HepG2 (cell line): ENCODE measurements around the gene ARHGEF38. TPM values are rescaled to one million over a fixed set of nuclear protein-coding genes. Genes with fewer than 3 reads are reported as not detected.

Experiments
- KLF11 ChIP-seq: IDR thresholded peaks from 2 replicates; pipeline ENCODE4 v1.6.1; 2016; ENCODE audit warnings: missing compliant biosample characterization
- NAIF1 ChIP-seq: sonication (generic); formaldehyde crosslinking; IDR thresholded peaks from 2 replicates; pipeline ENCODE4 v1.5.0; 2020; ENCODE audit warnings: mild to moderate bottlenecking, missing genetic modification reagents, borderline replicate concordance
- REST ChIP-seq, 2 experiments: IDR thresholded peaks; 2 replicates each; pipeline ENCODE4 v1.6.1; 2011 to 2012; ENCODE audit warnings: low read length in 2 of 2, borderline replicate concordance in 1 of 2, low read depth in 1 of 2, mild to moderate bottlenecking in 1 of 2, moderate library complexity in 1 of 2
- ZBED4 ChIP-seq: sonication (generic); formaldehyde crosslinking; IDR thresholded peaks from 2 replicates; pipeline ENCODE4 v1.4.0; 2020; ENCODE audit warnings: missing genetic modification reagents, borderline replicate concordance
- ZBTB26 ChIP-seq: IDR thresholded peaks from 2 replicates; pipeline ENCODE4 v1.6.1; 2016; ENCODE audit warnings: missing compliant biosample characterization, missing genetic modification reagents, borderline replicate concordance
- ZNF326 ChIP-seq: sonication (generic); formaldehyde crosslinking; IDR thresholded peaks from 2 replicates; pipeline ENCODE4 v1.4.0; 2020; ENCODE audit warnings: missing genetic modification reagents, borderline replicate concordance
- ZNF431 ChIP-seq: sonication (generic); formaldehyde crosslinking; IDR thresholded peaks from 2 replicates; pipeline ENCODE4 v1.9.0; 2022; ENCODE audit warnings: missing genetic modification reagents, low read depth, mild to moderate bottlenecking, borderline replicate concordance
- ZNF503 ChIP-seq: sonication (generic); formaldehyde crosslinking; IDR thresholded peaks from 2 replicates; pipeline ENCODE4 v1.4.0; 2020; ENCODE audit warnings: missing genetic modification reagents
- ZNF558 ChIP-seq: sonication (generic); formaldehyde crosslinking; IDR thresholded peaks from 2 replicates; pipeline ENCODE4 v1.9.0; 2022; ENCODE audit warnings: mild to moderate bottlenecking, missing genetic modification reagents, borderline replicate concordance
- ZNF607 ChIP-seq: sonication (generic); formaldehyde crosslinking; IDR thresholded peaks from 2 replicates; pipeline ENCODE4 v1.5.1; 2020; ENCODE audit warnings: missing genetic modification reagents, mild to moderate bottlenecking, borderline replicate concordance
- ZNF629 ChIP-seq: sonication (generic); formaldehyde crosslinking; conservative IDR thresholded peaks from 2 replicates; pipeline ENCODE4 v1.5.0; 2020; ENCODE audit warnings: missing genetic modification reagents
- ZNF879 ChIP-seq: sonication (generic); formaldehyde crosslinking; IDR thresholded peaks from 2 replicates; pipeline ENCODE4 v1.8.1; 2023; ENCODE audit warnings: missing genetic modification reagents
- polyA plus RNA-seq, 8 experiments: library from polyadenylated mRNA; depleted of rRNA in 3 of 8; stranded (reverse) in 7 of 8; unstranded in 1 of 8; fragments of >200 nt; fragmentation: Illumina TruSeq in 4 of 8; extraction: Trizol in 4 of 8; gene quantifications; 2 replicates each; pipeline versions ENCODE4 v1.2.1 to v1.2.3, GENCODE V29; 2011 to 2016; ENCODE audit warnings: low read depth in 4 of 8, missing spikeins in 1 of 8, mixed read lengths in 1 of 8; ENCODE audit not compliant: insufficient read depth in 1 of 8
- total RNA-seq, 5 experiments: library from RNA; depleted of rRNA; stranded (reverse); fragments of >200 nt; fragmentation: Illumina TruSeq; extraction: Trizol; gene quantifications; 2 replicates each; pipeline ENCODE4 v1.2.3, GENCODE V29; 2016; ENCODE audit warnings: low read depth in 1 of 5
- TF ChIP-seq, protein P1 (sequence below): sonication (generic); formaldehyde crosslinking; IDR thresholded peaks from 2 replicates; pipeline ENCODE4 v1.4.0; 2020; ENCODE audit warnings: missing genetic modification reagents

ARHGEF38 gene
- total and polyA plus RNA-seq, 2 of the 13 experiments (the other 11 are each of a cell fraction or from before 2014, with no cell fraction given) = not detected

GRCh38 chr4:105708181-105709080 lies 156.0 kb downstream of the ARHGEF38 start, which contains the start of the genes GSTCD and INTS12 (continued):
- TF ChIP-seq REST (IDR thresholded peaks at IDR 0.05; ENCODE audit: borderline replicate concordance in 1 of 2, low read depth in 1 of 2, low read length in 2 of 2) (peak in 1 of 2 experiments; percentile 72; a peak in 1 of 4 replicates), ZNF558 (CRISPR knock-in tag) (peak; percentile 37; the same call in 1 of the 2 replicates), ZBED4 (CRISPR knock-in tag) (peak; percentile 87), ZBTB26 (CRISPR knock-in tag) (peak; percentile 83), ZNF431 (CRISPR knock-in tag) (peak; percentile 87; the same call in 1 of the 2 replicates), NAIF1 (CRISPR knock-in tag) (0 out of 2 replicates have a peak, but pooled peaks have one; percentile 47), ZNF629 (peak; percentile 43; the same call in 1 of the 2 replicates), ZNF607 (peak; percentile 76; the same call in 1 of the 2 replicates), ZNF326 (CRISPR knock-in tag) (no peak), ZNF503 (CRISPR knock-in tag) (peak; percentile 76; the same call in 1 of the 2 replicates), KLF11 (peak; percentile 67), ZNF879 (CRISPR knock-in tag) (no peak)
- TF ChIP-seq, protein P1, sequence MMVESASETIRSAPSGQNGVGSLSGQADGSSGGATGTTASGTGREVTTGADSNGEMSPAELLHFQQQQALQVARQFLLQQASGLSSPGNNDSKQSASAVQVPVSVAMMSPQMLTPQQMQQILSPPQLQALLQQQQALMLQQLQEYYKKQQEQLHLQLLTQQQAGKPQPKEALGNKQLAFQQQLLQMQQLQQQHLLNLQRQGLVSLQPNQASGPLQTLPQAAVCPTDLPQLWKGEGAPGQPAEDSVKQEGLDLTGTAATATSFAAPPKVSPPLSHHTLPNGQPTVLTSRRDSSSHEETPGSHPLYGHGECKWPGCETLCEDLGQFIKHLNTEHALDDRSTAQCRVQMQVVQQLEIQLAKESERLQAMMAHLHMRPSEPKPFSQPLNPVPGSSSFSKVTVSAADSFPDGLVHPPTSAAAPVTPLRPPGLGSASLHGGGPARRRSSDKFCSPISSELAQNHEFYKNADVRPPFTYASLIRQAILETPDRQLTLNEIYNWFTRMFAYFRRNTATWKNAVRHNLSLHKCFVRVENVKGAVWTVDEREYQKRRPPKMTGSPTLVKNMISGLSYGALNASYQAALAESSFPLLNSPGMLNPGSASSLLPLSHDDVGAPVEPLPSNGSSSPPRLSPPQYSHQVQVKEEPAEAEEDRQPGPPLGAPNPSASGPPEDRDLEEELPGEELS = peak; percentile 75
